B cell (primary cell): ENCODE data around the gene OR52E5. TPM values are rescaled to one million over a fixed set of nuclear protein-coding genes. Genes with fewer than 3 reads are reported as not detected.

Experiments used
- ATAC-seq: fragments of 200-7000 bp; cut with Tn5 transposase; one replicate; pipeline ENCODE4 v1.10.0; 2021; ENCODE audit warnings: low read depth, mild to moderate bottlenecking, moderate number of reproducible peaks, moderate library complexity
- CTCF ChIA-PET: fragments of 350-600 bp; sonication (Branson Sonifier 250); formaldehyde crosslinking; loops from one replicate; lab custom pipeline; 2021; ENCODE audit warnings: antibody characterized with exemption, inconsistent platforms; lab: Charles Lee
- POLR2A ChIA-PET: fragments of 350-600 bp; sonication (Branson Sonifier 250); formaldehyde crosslinking; loops from one replicate; lab custom pipeline; 2021; ENCODE audit warnings: antibody characterized with exemption; lab: Charles Lee
- DNase-seq: peaks from one replicate; pipeline ENCODE4 v3.0.0; 2013
- H2AFZ ChIP-seq: 2 replicates; pipeline ENCODE4 v1.6.1; 2012; ENCODE audit warnings: mild to moderate bottlenecking, low read depth, low read length; ENCODE audit not compliant: insufficient read depth, poor library complexity, severe bottlenecking
- H3K27ac ChIP-seq, 2 donors: 1 replicate in 1 of 2; 2 replicates in 1 of 2; pipeline ENCODE4 v1.5.1; 2012 to 2013; ENCODE audit warnings: low read length in 2 of 2, mild to moderate bottlenecking in 2 of 2, moderate library complexity in 1 of 2
- H3K27me3 ChIP-seq, 4 experiments: fragments of 200-600 bp in 1 of 4; sonication (generic) in 1 of 4; replicated peaks in 1 of 4; 1 replicate in 2 of 4; 2 replicates in 2 of 4; pipeline versions ENCODE4 v1.6.1 to v1.7.0; 2013 to 2016; ENCODE audit warnings: low read length in 3 of 4, mild to moderate bottlenecking in 2 of 4, mixed read lengths in 1 of 4, moderate library complexity in 1 of 4; ENCODE audit not compliant: insufficient read depth in 4 of 4, control insufficient read depth in 3 of 4; ENCODE audit errors: control extremely low read depth in 1 of 4
- H3K36me3 ChIP-seq, 2 experiments: replicated peaks in 1 of 2; 1 replicate in 1 of 2; 2 replicates in 1 of 2; pipeline versions ENCODE4 v1.6.1 to v1.7.1; 2013; ENCODE audit warnings: low read length in 1 of 2; ENCODE audit not compliant: insufficient read depth in 2 of 2, control insufficient read depth in 1 of 2; ENCODE audit errors: control extremely low read depth in 1 of 2, extremely low read depth in 1 of 2
- H3K4me1 ChIP-seq, 2 donors: fragments of 200-600 bp in 1 of 2; sonication (generic) in 1 of 2; 1 replicate in 1 of 2; 2 replicates in 1 of 2; pipeline versions ENCODE4 v1.5.1 to v1.6.1; 2013 to 2017; ENCODE audit warnings: low read length in 2 of 2; ENCODE audit not compliant: control insufficient read depth in 2 of 2, insufficient read depth in 2 of 2
- H3K4me2 ChIP-seq: replicated peaks from 2 replicates; pipeline ENCODE3; 2012; ENCODE audit warnings: mild to moderate bottlenecking, low read depth, low read length; ENCODE audit not compliant: poor library complexity, severe bottlenecking
- H3K4me3 ChIP-seq, 5 experiments: fragments of 200-600 bp in 1 of 5; sonication (generic) in 1 of 5; 1 replicate in 3 of 5; 2 replicates in 2 of 5; pipeline versions ENCODE4 v1.5.1 to v1.7.0; 2011 to 2016; ENCODE audit warnings: low read length in 4 of 5, mild to moderate bottlenecking in 4 of 5, low read depth in 2 of 5, control low read depth in 1 of 5, moderate library complexity in 1 of 5; ENCODE audit not compliant: insufficient read depth in 1 of 5; ENCODE audit errors: control extremely low read depth in 1 of 5, extremely low read depth in 1 of 5
- H3K79me2 ChIP-seq: fragments of 200-600 bp; sonication (generic); one replicate; pipeline ENCODE4 v1.6.0; 2016; ENCODE audit warnings: low read length; ENCODE audit not compliant: control insufficient read depth, insufficient read depth
- H3K9ac ChIP-seq: fragments of 200-600 bp; sonication (generic); 2 replicates; pipeline ENCODE4 v1.6.1; 2017; ENCODE audit warnings: mild to moderate bottlenecking, low read length, moderate library complexity
- H3K9me3 ChIP-seq, 3 donors: one replicate each; pipeline versions ENCODE4 v1.6.1 to v1.7.1; 2013; ENCODE audit warnings: low read length in 2 of 3; ENCODE audit not compliant: control insufficient read depth in 2 of 3, insufficient read depth in 1 of 3; ENCODE audit errors: control extremely low read depth in 1 of 3
- H4K20me1 ChIP-seq: 2 replicates; pipeline ENCODE4 v1.6.0; 2012; ENCODE audit warnings: mild to moderate bottlenecking, low read length; ENCODE audit not compliant: insufficient read depth, control insufficient read depth, poor library complexity, severe bottlenecking
- H3K27ac Mint-ChIP-seq: one replicate; pipeline ENCODE4 v1.8.0; 2021; ENCODE audit warnings: mixed read lengths
- H3K27me3 Mint-ChIP-seq: one replicate; pipeline ENCODE4 v1.8.0; 2021; ENCODE audit warnings: mixed read lengths
- H3K4me1 Mint-ChIP-seq: one replicate; pipeline ENCODE4 v1.8.0; 2021; ENCODE audit warnings: mixed read lengths
- H3K4me3 Mint-ChIP-seq: one replicate; pipeline ENCODE4 v1.8.0; 2021; ENCODE audit warnings: mixed read lengths
- H3K9me3 Mint-ChIP-seq: one replicate; pipeline ENCODE4 v1.8.0; 2022; ENCODE audit warnings: mixed read lengths; ENCODE audit not compliant: insufficient read depth
- EZH2 ChIP-seq: IDR thresholded peaks from 2 replicates; pipeline ENCODE4 v1.6.1; 2012; ENCODE audit warnings: borderline replicate concordance, low read depth, mild to moderate bottlenecking, moderate library complexity, low read length; ENCODE audit not compliant: insufficient read depth, poor library complexity, severe bottlenecking
- WGBS: methylation state at CpG from one replicate; pipeline ENCODE4 v1.1.5; 2013; ENCODE audit warnings: missing lambda C conversion rate; ENCODE audit not compliant: insufficient coverage; 5-methylcytosine and 5-hydroxymethylcytosine counted together
- intact Hi-C: fragments of 100-400 bp; cut with micrococcal nuclease; formaldehyde crosslinking; loops from one replicate; pipeline ENCODE4 v1.10.0; 2022
- polyA plus RNA-seq: library from polyadenylated mRNA; depleted of rRNA; stranded (reverse); fragments of >200 nt; gene quantifications from 2 replicates; pipeline ENCODE4 v1.2.3, GENCODE V29; 2012
- total RNA-seq, 2 donors: library from RNA; stranded (reverse); fragments of 120-200 nt in 1 of 2; gene quantifications; 1 replicate in 1 of 2; 2 replicates in 1 of 2; pipeline versions ENCODE4 v1.2.3 to v1.2.4, GENCODE V29; 2013 to 2022
- TF ChIP-seq, protein P1 (sequence below): fragments of 200-600 bp; IDR thresholded peaks from one replicate; pipeline ENCODE4 v1.8.0; 2022; ENCODE audit warnings: antibody characterized with exemption, mild to moderate bottlenecking

The OR52E5 gene
- total and polyA plus RNA-seq, 2 donors (not counting 1 experiment from before 2014, with no cell fraction given), result not detected

DNA sequence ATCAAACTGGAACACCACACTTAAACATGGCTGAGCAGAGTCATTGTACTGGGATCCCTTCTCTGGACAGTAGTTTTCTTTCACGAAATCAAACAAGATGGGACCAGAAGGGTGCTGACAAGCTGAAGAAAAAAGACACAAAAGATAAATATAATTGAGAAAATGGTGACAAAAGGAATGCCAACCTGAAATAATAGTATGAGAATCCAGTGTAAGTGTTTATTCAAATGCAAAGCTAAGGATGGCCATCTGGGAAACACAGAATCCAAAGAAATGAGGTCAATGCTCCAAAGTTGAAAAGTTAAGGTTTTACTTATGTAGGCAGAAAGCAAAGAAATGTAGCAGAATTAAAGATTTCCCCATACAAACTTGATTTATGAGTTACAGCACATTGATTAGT is 5.3 kb upstream of the OR52E5 start:
- Histone ChIP-seq H3K4me2 (no peak overlapping the region), H3K79me2 (no peaks in the 10 kb centered on the region), H2AFZ (no peak overlapping the region), H3K4me1 (no peaks in the 10 kb centered on the region), H3K36me3 (no peaks in the 10 kb centered on the region), H3K4me3 (no peak overlapping the region), H4K20me1 (no peaks in the 10 kb centered on the region), H3K9me3 (no peaks in the 10 kb centered on the region), H3K9ac (no peak overlapping the region), H3K27ac (no peak overlapping the region), H3K27me3 (peaks cover 0 to 3% (median 0%) of the 10 kb centered on the region in 4 experiments)
- Mint-ChIP-seq H3K9me3 (no peaks in the 10 kb centered on the region), H3K27me3 (peaks cover 7% of the 10 kb centered on the region), H3K27ac (no peak overlapping the region), H3K4me3 (no peak overlapping the region), H3K4me1 (no peaks in the 10 kb centered on the region)
- ATAC-seq, result no peak
- TF ChIP-seq EZH2, result no peak
- TF ChIP-seq, protein P1, sequence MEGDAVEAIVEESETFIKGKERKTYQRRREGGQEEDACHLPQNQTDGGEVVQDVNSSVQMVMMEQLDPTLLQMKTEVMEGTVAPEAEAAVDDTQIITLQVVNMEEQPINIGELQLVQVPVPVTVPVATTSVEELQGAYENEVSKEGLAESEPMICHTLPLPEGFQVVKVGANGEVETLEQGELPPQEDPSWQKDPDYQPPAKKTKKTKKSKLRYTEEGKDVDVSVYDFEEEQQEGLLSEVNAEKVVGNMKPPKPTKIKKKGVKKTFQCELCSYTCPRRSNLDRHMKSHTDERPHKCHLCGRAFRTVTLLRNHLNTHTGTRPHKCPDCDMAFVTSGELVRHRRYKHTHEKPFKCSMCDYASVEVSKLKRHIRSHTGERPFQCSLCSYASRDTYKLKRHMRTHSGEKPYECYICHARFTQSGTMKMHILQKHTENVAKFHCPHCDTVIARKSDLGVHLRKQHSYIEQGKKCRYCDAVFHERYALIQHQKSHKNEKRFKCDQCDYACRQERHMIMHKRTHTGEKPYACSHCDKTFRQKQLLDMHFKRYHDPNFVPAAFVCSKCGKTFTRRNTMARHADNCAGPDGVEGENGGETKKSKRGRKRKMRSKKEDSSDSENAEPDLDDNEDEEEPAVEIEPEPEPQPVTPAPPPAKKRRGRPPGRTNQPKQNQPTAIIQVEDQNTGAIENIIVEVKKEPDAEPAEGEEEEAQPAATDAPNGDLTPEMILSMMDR, result no peak
- ChIA-PET POLR2A (no interaction called here), CTCF (interaction anchor here (1.4 to 1.6 kb wide), 2 partner anchors 10 to 15 kb away, joined by 3 read pairs; no protein-coding TSS in a partner anchor)
- no CpG with 5 or more reads among the region's 1 CpG for WGBS
- no peak for DNase-seq
- intact Hi-C loops, result no loop called here

DNA sequence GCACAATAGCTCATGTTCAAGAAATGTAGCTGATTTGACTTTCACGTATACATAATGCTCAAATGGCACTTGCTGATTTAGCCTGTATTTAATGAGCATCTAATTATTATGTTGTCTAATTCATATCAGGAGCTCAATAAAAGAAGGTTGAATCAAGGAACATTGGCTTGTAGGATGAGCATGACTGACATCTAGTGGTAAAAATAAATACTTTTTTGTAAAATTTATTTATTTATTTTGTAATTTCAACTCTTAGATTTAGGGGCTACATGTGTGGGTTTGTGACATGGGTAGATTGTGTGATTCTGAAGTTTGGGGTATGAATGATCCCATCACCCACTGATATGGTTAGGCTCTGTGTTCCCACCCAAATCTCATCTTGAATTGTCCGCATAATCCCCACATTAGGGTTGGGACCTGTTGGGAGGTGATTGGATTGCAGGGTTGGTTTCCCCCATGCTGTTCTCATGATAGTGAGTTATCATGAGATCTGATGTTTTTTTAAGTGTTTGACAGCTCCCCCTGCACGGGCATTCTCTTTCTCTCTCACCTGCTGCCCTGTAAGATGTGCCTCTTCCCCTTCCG is 1.7 kb upstream of the OR52E5 start:
- Mint-ChIP-seq H3K9me3 (no peaks in the 10 kb centered on the region), H3K4me1 (no peaks in the 10 kb centered on the region), H3K27ac (no peak overlapping the region), H3K4me3 (no peak overlapping the region), H3K27me3 (peaks cover 7% of the 10 kb centered on the region)
- no peak overlapping the region for H3K27ac ChIP-seq
- H3K9ac ChIP-seq, result no peak overlapping the region
- intact Hi-C loops, result loop anchor here (2.0 to 10.0 kb wide), 3 partner anchors 207 to 1255 kb away; partner anchors contain the start of genes OR51D1 and TRIM5
- ChIA-PET POLR2A (no interaction called here), CTCF (interaction anchor here (0.8 to 1.8 kb wide), 12 partner anchors 9 to 1704 kb away, joined by 3 to 16 read pairs (median 5); partner anchors contain the start of genes OR51D1 and TRIM5)
- no peaks in the 10 kb centered on the region for H3K36me3 ChIP-seq
- no peaks in the 10 kb centered on the region for H4K20me1 ChIP-seq
- no peaks in the 10 kb centered on the region for H3K79me2 ChIP-seq
- ATAC-seq (no peak), DNase-seq (peak; percentile 20)
- no peak for TF ChIP-seq EZH2
- TF ChIP-seq, protein P1, result peak; percentile 72
- no CpG with 5 or more reads among the region's 4 CpGs for WGBS
- no peak overlapping the region for H2AFZ ChIP-seq
- no peak overlapping the region for H3K4me2 ChIP-seq
- no peaks in the 10 kb centered on the region for H3K4me1 ChIP-seq
- peaks cover 0 to 3% (median 0%) of the 10 kb centered on the region in 4 experiments for H3K27me3 ChIP-seq
- no peaks in the 10 kb centered on the region for H3K9me3 ChIP-seq
- H3K4me3 ChIP-seq, result no peak overlapping the region
